NCI-H2196 treated with DMSO at 0.1 percent for 48 hours (cell line): ENCODE measurements around the gene SRPRA.
"Not testable (repeated sequence)": the region's sequence is repeated elsewhere in the genome, so short reads cannot be mapped to it uniquely, and the experiment has no call there.

ENCODE experiments used
- DNase-seq: peaks from one replicate; lab custom pipeline; 2025; ENCODE audit not compliant: unreplicated experiment; lab: John Stamatoyannopoulos, UW

Gene SRPRA

GRCh38 chr11:126268708-126269579 is at the start of gene SRPRA, which contains the start of gene FOXRED1:
Gene SRPRA (minus strand): TSS chr11:126268895. CDS start chr11:126268804, 91 bp downstream.
Gene FOXRED1 (plus strand): TSS chr11:126269154. CDS start chr11:126269207, 53 bp downstream.
- peak; percentile 98 for DNase-seq

GRCh38 chr11:126317756-126318573 is 49.3 kb upstream of the SRPRA start:
- DNase-seq, result peak; percentile 61

- no peak for DNase-seq
Measured at GRCh38 chr11:126317432-126317755, 48.7 kb upstream of the SRPRA start.

GRCh38 chr11:126313826-126314225 is 45.1 kb upstream of the SRPRA start:
- no peak for DNase-seq

GRCh38 chr11:126312961-126313360 is 44.3 kb upstream of the SRPRA start:
- DNase-seq, result no peak

- DNase-seq, result no peak
Measured at GRCh38 chr11:126311401-126312291, 43.0 kb upstream of the SRPRA start.

GRCh38 chr11:126310992-126311310 is 42.3 kb upstream of the SRPRA start:
- DNase-seq, result no peak

- DNase-seq, result peak; percentile 37
Measured at GRCh38 chr11:126310200-126310991, 41.7 kb upstream of the SRPRA start.

- DNase-seq, result not testable (repeated sequence)
Measured at GRCh38 chr11:126308771-126309170, 40.1 kb upstream of the SRPRA start.

GRCh38 chr11:126308271-126308671 is 39.6 kb upstream of the SRPRA start:
- no peak for DNase-seq

GRCh38 chr11:126307706-126308105 is 39.0 kb upstream of the SRPRA start:
- DNase-seq, result no peak

- DNase-seq, result no peak
Measured at GRCh38 chr11:126305699-126306098, 37.0 kb upstream of the SRPRA start.

GRCh38 chr11:126304457-126305075 is 35.9 kb upstream of the SRPRA start:
- no peak for DNase-seq

- DNase-seq, result peak; percentile 82
Measured at GRCh38 chr11:126303623-126304456, 35.1 kb upstream of the SRPRA start, which contains the start of gene DCPS. Gene DCPS (plus strand): TSS chr11:126304060. CDS start chr11:126304081, 21 bp downstream.

GRCh38 chr11:126297004-126297403 is 28.3 kb upstream of the SRPRA start:
- DNase-seq, result no peak

- no peak for DNase-seq
Measured at GRCh38 chr11:126293726-126294125, 25.0 kb upstream of the SRPRA start.

- DNase-seq, result no peak
Measured at GRCh38 chr11:126290887-126291286, 22.2 kb upstream of the SRPRA start.

GRCh38 chr11:126288237-126288636 is 19.5 kb upstream of the SRPRA start:
- no peak for DNase-seq

- peak; percentile 61 for DNase-seq
Measured at GRCh38 chr11:126284829-126285228, 16.1 kb upstream of the SRPRA start.
